Nephron (organoid): Measurements from ENCODE around the gene DSCAML1.
A peak's percentile ranks its signal among the peaks of the same experiment; 100 is the strongest.

Experiments used
- H3K27ac Mint-ChIP-seq, 3 experiments: 2 replicates each; pipeline ENCODE4 v1.8.0; 2020; ENCODE audit warnings: mixed read lengths in 3 of 3, mild to moderate bottlenecking in 2 of 3, moderate library complexity in 1 of 3
- H3K27me3 Mint-ChIP-seq: 2 replicates; pipeline ENCODE4 v1.8.0; 2021; ENCODE audit warnings: low read depth, mild to moderate bottlenecking, moderate library complexity, mixed read lengths
- H3K36me3 Mint-ChIP-seq: 2 replicates; pipeline ENCODE4 v1.8.0; 2020; ENCODE audit warnings: low read depth, mixed read lengths
- H3K4me1 Mint-ChIP-seq: 2 replicates; pipeline ENCODE4 v1.8.0; 2020; ENCODE audit warnings: mixed read lengths
- H3K4me3 Mint-ChIP-seq, 3 experiments: 2 replicates each; pipeline ENCODE4 v1.8.0; 2020; ENCODE audit warnings: mild to moderate bottlenecking in 3 of 3, mixed read lengths in 3 of 3, moderate library complexity in 2 of 3
- H3K9me3 Mint-ChIP-seq: 2 replicates; pipeline ENCODE4 v1.8.0; 2020; ENCODE audit warnings: mixed read lengths
- CTCF ChIP-seq, 3 experiments: fragments of 200-600 bp; sonication (generic); IDR thresholded peaks; one replicate each; pipeline ENCODE4 v1.5.0; 2021; ENCODE audit warnings: antibody characterized with exemption in 3 of 3; ENCODE audit not compliant: unreplicated experiment in 3 of 3

Gene DSCAML1

DNA sequence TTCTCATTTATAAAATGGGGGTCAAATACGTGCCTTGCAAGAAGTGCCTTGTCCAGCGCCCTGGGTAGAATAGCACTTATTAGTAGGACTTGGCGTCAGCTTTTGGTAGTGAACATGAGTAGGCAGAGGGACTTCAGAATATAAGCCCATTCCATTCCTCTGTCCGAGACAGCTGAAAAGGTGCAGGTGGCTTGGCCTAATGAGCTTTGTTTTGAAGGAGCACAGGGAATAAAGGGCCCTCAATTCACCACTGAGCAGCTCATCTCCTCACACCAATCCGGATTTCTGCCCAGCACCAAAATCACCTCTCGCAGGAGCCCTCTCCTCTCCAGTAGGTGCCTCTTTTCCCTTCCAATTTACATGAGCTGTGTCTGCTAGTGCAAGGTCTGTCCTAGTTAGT is 91.2 kb downstream of the DSCAML1 start:
- no peak overlapping the region for H3K4me3 Mint-ChIP-seq
- no peak for TF ChIP-seq CTCF (IDR thresholded peaks at IDR 0.05; ENCODE audit: unreplicated experiment in 3 of 3)
- H3K27me3 Mint-ChIP-seq: peaks cover 31% of the 10 kb centered on the region
- no peak overlapping the region for H3K27ac Mint-ChIP-seq
- H3K36me3 Mint-ChIP-seq: no peaks in the 10 kb centered on the region
- H3K9me3 Mint-ChIP-seq: no peaks in the 10 kb centered on the region
- H3K4me1 Mint-ChIP-seq: peaks cover 46% of the 10 kb centered on the region

DNA sequence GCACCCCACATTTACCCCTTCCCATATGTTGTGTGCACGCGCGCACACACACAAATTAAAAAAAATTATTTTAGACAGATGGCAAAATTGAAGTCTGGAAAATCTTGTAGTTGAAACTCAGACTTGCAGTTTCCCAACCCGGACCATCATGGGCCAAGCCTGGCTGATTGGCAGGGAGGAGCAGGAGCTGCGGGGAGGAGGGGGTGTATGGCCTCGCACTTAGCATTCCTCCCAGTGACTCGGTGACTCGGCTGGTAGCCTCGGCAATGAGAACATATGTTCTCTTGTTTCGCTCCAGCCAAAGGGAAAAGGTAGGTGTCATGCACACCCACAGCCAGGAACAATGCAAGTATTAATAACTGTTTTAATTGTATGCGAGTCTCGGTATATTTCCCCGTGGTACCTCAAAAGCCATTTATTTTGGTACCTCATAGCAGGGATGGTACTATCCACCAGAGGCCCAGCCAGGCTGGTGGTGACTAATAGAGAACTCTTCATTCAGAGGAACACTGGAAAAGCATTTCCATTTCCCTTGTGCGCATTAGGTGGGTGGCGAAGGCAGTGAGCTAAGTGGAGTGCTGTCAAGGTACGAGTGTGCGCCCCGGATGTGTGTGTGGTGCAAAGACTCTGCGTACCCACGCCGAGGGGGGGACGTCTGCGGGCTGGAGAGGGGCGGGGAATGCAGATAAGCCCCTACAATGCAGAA is 92.5 kb downstream of the DSCAML1 start:
- TF ChIP-seq CTCF (IDR thresholded peaks at IDR 0.05; ENCODE audit: unreplicated experiment in 3 of 3): no peak
- H3K9me3 Mint-ChIP-seq: no peaks in the 10 kb centered on the region
- peaks cover 56% of the 10 kb centered on the region for H3K4me1 Mint-ChIP-seq
- no peaks in the 10 kb centered on the region for H3K36me3 Mint-ChIP-seq
- no peak overlapping the region for H3K4me3 Mint-ChIP-seq
- peaks cover 21% of the 10 kb centered on the region for H3K27me3 Mint-ChIP-seq
- H3K27ac Mint-ChIP-seq: no peak overlapping the region

DNA sequence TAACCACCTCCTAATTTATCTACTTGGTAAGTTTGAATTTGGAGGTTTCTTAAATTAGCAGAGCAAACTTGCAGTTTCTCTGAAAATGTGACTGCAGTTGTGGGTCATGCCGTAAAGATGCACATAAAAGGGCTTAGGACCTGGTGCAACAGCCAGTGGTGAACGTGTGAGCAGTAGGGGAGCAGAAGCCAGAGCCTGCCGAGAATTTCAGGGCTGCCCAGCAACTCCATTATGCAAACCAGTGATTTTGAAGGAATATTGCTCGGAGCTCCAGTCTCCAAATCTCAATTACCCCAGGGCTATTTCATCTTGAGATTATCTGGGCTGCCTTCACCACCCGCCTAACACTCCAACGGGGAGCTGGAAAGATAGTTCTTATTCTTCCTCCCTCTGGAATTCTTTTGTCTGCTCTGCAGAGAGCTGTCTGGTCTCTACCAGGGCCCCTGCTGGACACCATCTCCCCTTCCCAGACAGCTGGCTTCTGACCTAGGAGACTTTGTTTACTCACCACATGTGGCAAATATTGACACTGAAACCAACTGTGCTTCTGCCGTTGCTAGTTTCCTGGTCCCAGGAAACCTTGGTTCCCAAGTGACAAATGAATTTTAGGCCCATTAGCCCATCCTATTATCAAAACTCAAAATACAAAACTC is 93.9 kb downstream of the DSCAML1 start:
- H3K27me3 Mint-ChIP-seq: peaks cover 28% of the 10 kb centered on the region
- no peaks in the 10 kb centered on the region for H3K36me3 Mint-ChIP-seq
- no peak for TF ChIP-seq CTCF (IDR thresholded peaks at IDR 0.05; ENCODE audit: unreplicated experiment in 3 of 3)
- H3K4me1 Mint-ChIP-seq: peaks cover 65% of the 10 kb centered on the region
- no peaks in the 10 kb centered on the region for H3K9me3 Mint-ChIP-seq
- H3K27ac Mint-ChIP-seq: peak overlapping the region in 1 of 3 experiments; percentile 33
- H3K4me3 Mint-ChIP-seq: no peak overlapping the region

- H3K9me3 Mint-ChIP-seq: no peaks in the 10 kb centered on the region
- H3K4me1 Mint-ChIP-seq: peaks cover 65% of the 10 kb centered on the region
- no peaks in the 10 kb centered on the region for H3K36me3 Mint-ChIP-seq
These were observed 95.2 kb downstream of the DSCAML1 start for GRCh38 chr11:117701781-117702180.

DNA sequence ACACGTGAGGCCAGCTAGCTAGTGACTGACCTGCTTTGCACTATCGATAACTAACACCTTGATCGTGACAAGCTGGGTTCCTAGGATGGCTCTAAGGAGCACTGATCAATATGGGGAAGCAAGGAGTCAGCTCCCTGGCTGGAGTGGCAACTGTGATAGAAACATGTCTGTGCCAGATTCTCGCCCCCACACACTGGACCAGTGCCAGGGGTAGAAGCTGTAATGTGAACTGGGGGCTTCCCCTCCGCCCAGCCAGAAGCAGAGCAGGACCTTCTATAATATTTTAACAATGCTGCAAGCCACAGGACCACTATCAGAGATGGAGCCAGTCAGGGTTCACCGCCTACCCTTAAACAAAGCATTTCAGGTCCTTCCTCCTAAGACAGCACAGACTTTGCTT is 96.5 kb downstream of the DSCAML1 start:
- Mint-ChIP-seq H3K27me3 (peaks cover 25% of the 10 kb centered on the region), H3K36me3 (no peaks in the 10 kb centered on the region), H3K27ac (no peak overlapping the region), H3K9me3 (no peaks in the 10 kb centered on the region), H3K4me3 (no peak overlapping the region), H3K4me1 (peaks cover 57% of the 10 kb centered on the region)
- TF ChIP-seq CTCF (IDR thresholded peaks at IDR 0.05; ENCODE audit: unreplicated experiment in 3 of 3): no peak

More at GRCh38 chr11:117701781-117702180, 95.2 kb downstream of the DSCAML1 start:
- Mint-ChIP-seq H3K4me3 (no peak overlapping the region), H3K27me3 (peaks cover 27% of the 10 kb centered on the region), H3K27ac (no peak overlapping the region)
- no peak for TF ChIP-seq CTCF (IDR thresholded peaks at IDR 0.05; ENCODE audit: unreplicated experiment in 3 of 3)

DNA sequence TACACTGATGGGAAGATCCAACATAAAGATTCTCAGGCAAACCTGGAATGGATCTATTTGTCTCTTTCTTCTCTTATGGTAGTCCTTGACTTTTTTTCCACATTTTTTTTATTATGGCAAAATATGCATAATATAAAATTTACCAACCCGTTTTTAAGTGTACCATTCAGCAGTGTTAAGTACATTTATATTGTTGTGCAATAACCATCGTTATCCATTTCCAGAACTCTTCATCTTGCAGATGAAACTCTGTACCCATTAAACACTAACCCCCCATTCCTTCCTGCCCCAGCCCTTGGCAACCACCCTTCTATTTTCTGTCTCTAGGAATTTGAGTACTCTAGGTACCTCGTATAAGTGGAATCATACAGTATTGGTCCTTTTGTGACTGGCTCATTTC is 99.7 kb downstream of the DSCAML1 start:
- peaks cover 28% of the 10 kb centered on the region for H3K27me3 Mint-ChIP-seq
- H3K27ac Mint-ChIP-seq: no peak overlapping the region
- H3K4me1 Mint-ChIP-seq: peaks cover 26% of the 10 kb centered on the region
- no peak overlapping the region for H3K4me3 Mint-ChIP-seq
- no peaks in the 10 kb centered on the region for H3K36me3 Mint-ChIP-seq
- no peaks in the 10 kb centered on the region for H3K9me3 Mint-ChIP-seq
- no peak for TF ChIP-seq CTCF (IDR thresholded peaks at IDR 0.05; ENCODE audit: unreplicated experiment in 3 of 3)
